Uterus (tissue), 4 donors: Measurements from ENCODE around the gene SNX17. TPM values are rescaled to one million over a fixed set of nuclear protein-coding genes. Genes with fewer than 3 reads are reported as not detected.

Source experiments
- DNase-seq, 2 donors: peaks; one replicate each; pipeline ENCODE4 v3.0.0-alpha.2; 2019 to 2020
- H3K27ac ChIP-seq, 2 donors: fragments of 200-600 bp; sonication (generic); 1 replicate in 1 of 2; 2 replicates in 1 of 2; pipeline ENCODE4 v1.5.1; 2016 to 2018
- H3K27me3 ChIP-seq, 2 donors: fragments of 200-600 bp; sonication (generic); one replicate each; pipeline ENCODE4 v1.5.1; 2018 to 2019; ENCODE audit warnings: control low read depth in 1 of 2
- H3K36me3 ChIP-seq, 2 donors: fragments of 200-600 bp; sonication (generic); one replicate each; pipeline ENCODE4 v1.5.1; 2019; ENCODE audit warnings: control low read depth in 1 of 2
- H3K4me1 ChIP-seq, 2 donors: fragments of 200-600 bp; sonication (generic); one replicate each; pipeline ENCODE4 v1.5.1; 2018 to 2019; ENCODE audit warnings: control low read depth in 1 of 2
- H3K4me3 ChIP-seq, 2 donors: fragments of 200-600 bp; sonication (generic); 1 replicate in 1 of 2; 2 replicates in 1 of 2; pipeline ENCODE4 v1.5.1; 2018 to 2019; ENCODE audit warnings: mild to moderate bottlenecking in 1 of 2
- H3K9me3 ChIP-seq, 2 donors: fragments of 200-600 bp; sonication (generic); one replicate each; pipeline ENCODE4 v1.5.1; 2019; ENCODE audit warnings: control low read depth in 1 of 2
- POLR2A ChIP-seq, 2 donors: fragments of 450-650 bp; IDR thresholded peaks; one replicate each; pipeline ENCODE4 v1.6.1; 2016; ENCODE audit warnings: antibody characterized with exemption in 2 of 2, mild to moderate bottlenecking in 1 of 2, moderate library complexity in 1 of 2
- intact Hi-C: fragments of 100-400 bp; cut with DNase I; formaldehyde crosslinking; loops from one replicate; pipeline ENCODE4 v1.15.1; 2023; ENCODE audit warnings: low total_unique reads
- total RNA-seq, 4 donors: library from RNA; depleted of rRNA in 3 of 4; stranded (reverse); fragments of >200 nt in 3 of 4; gene quantifications; one replicate each; pipeline versions ENCODE4 v1.1.0 to v1.2.4, GENCODE V29; 2014 to 2023
- TF ChIP-seq, protein P1 (sequence below), 4 experiments: fragments of 200-600 bp in 2 of 4; fragments of 450-650 bp in 2 of 4; sonication (generic) in 2 of 4; IDR thresholded peaks; one replicate each; pipeline ENCODE4 v1.5.1; 2016 to 2019; ENCODE audit warnings: antibody characterized with exemption in 4 of 4, mild to moderate bottlenecking in 2 of 4, moderate library complexity in 1 of 4
- donor health status: DM: yes; HTN: yes; CAD: no.

Gene SNX17
- total RNA-seq, 4 donors from 2014 or later, result 89.4 to 91.5 (median 90.8) TPM

- no peak for DNase-seq
- Histone ChIP-seq H3K4me3 (peak overlapping the region in 1 of 2 donors; percentile 95), H3K27me3 (no peaks in the 10 kb centered on the region), H3K9me3 (no peaks in the 10 kb centered on the region), H3K36me3 (no peaks in the 10 kb centered on the region), H3K27ac (peak overlapping the region in 1 of 2 donors; percentile 77), H3K4me1 (peaks cover 6 to 9% of the 10 kb centered on the region in 2 donors)
- TF ChIP-seq POLR2A (IDR thresholded peaks at IDR 0.05), result no peak
- TF ChIP-seq, protein P1, sequence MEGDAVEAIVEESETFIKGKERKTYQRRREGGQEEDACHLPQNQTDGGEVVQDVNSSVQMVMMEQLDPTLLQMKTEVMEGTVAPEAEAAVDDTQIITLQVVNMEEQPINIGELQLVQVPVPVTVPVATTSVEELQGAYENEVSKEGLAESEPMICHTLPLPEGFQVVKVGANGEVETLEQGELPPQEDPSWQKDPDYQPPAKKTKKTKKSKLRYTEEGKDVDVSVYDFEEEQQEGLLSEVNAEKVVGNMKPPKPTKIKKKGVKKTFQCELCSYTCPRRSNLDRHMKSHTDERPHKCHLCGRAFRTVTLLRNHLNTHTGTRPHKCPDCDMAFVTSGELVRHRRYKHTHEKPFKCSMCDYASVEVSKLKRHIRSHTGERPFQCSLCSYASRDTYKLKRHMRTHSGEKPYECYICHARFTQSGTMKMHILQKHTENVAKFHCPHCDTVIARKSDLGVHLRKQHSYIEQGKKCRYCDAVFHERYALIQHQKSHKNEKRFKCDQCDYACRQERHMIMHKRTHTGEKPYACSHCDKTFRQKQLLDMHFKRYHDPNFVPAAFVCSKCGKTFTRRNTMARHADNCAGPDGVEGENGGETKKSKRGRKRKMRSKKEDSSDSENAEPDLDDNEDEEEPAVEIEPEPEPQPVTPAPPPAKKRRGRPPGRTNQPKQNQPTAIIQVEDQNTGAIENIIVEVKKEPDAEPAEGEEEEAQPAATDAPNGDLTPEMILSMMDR (IDR thresholded peaks at IDR 0.05), result peak; percentile 4 to 32 (median 22)
- intact Hi-C loops, result no loop called here
Measured at GRCh38 chr2:27407798-27408491, 37.5 kb downstream of the SNX17 start.

GRCh38 chr2:27408601-27409320 lies 38.3 kb downstream of the SNX17 start:
- no peak for DNase-seq
- peaks cover 6 to 9% of the 10 kb centered on the region in 2 donors for H3K4me1 ChIP-seq
- no peaks in the 10 kb centered on the region for H3K36me3 ChIP-seq
- H3K4me3 ChIP-seq, result peak overlapping the region; percentile 86 to 95
- TF ChIP-seq, protein P1 (IDR thresholded peaks at IDR 0.05), result no peak
- TF ChIP-seq POLR2A (IDR thresholded peaks at IDR 0.05), result no peak
- H3K9me3 ChIP-seq, result no peaks in the 10 kb centered on the region
- intact Hi-C loops, result no loop called here
- no peaks in the 10 kb centered on the region for H3K27me3 ChIP-seq
- peak overlapping the region; percentile 77 to 83 for H3K27ac ChIP-seq

- H3K27me3 ChIP-seq, result no peaks in the 10 kb centered on the region
- intact Hi-C loops, result no loop called here
- no peaks in the 10 kb centered on the region for H3K9me3 ChIP-seq
- peak; percentile 91 to 96 for DNase-seq
- peak in 1 of 2 donors; percentile 59 for TF ChIP-seq POLR2A (IDR thresholded peaks at IDR 0.05)
- TF ChIP-seq, protein P1 (IDR thresholded peaks at IDR 0.05), result peak in 1 of 4 experiments; percentile 18
- peak within 1 kb of the TSS; percentile 77 to 83 for H3K27ac ChIP-seq
- peaks cover 6 to 9% of the 10 kb centered on the region in 2 donors for H3K4me1 ChIP-seq
- no peaks in the 10 kb centered on the region for H3K36me3 ChIP-seq
- peak within 1 kb of the TSS; percentile 86 to 95 for H3K4me3 ChIP-seq
Measured at GRCh38 chr2:27409321-27410073, 39.1 kb downstream of the SNX17 start, which contains the start of gene PPM1G. Gene PPM1G, minus strand, starts transcription at chr2:27409591. Its CDS starts 169 bp downstream, at chr2:27409422.

GRCh38 chr2:27412419-27413152 lies 42.2 kb downstream of the SNX17 start:
- H3K27ac ChIP-seq, result no peak overlapping the region
- H3K27me3 ChIP-seq, result no peaks in the 10 kb centered on the region
- intact Hi-C loops, result no loop called here
- TF ChIP-seq POLR2A (IDR thresholded peaks at IDR 0.05), result no peak
- TF ChIP-seq, protein P1 (IDR thresholded peaks at IDR 0.05), result no peak
- H3K9me3 ChIP-seq, result no peaks in the 10 kb centered on the region
- no peak overlapping the region for H3K4me3 ChIP-seq
- DNase-seq, result no peak
- no peaks in the 10 kb centered on the region for H3K36me3 ChIP-seq
- H3K4me1 ChIP-seq, result peaks cover 4 to 9% of the 10 kb centered on the region in 2 donors
